GM12878 (cell line): ENCODE data around the gene CFAP52. TPM values are rescaled to one million over a fixed set of nuclear protein-coding genes. Genes with fewer than 3 reads are reported as not detected.

Experiments used
- ATAC-seq: fragments of 200-7000 bp; cut with Tn5 transposase; 3 replicates; pipeline ENCODE4 v1.9.1; 2020; ENCODE audit warnings: mild to moderate bottlenecking, moderate library complexity
- BruUV-seq: library from RNA; stranded (reverse); fragments of 400-500 nt; replicated peaks from 2 replicates; lab custom pipeline; 2021; lab: Mats Ljungman, UMichigan
- CTCF ChIA-PET: fragments of 300-600 bp; sonication (Branson Sonifier 250); formaldehyde crosslinking; extraction: SDS; loops from one replicate; lab custom pipeline; 2021; ENCODE audit warnings: inconsistent platforms; lab: Yijun Ruan, JAX
- POLR2A ChIA-PET: fragments of 350-600 bp; formaldehyde crosslinking; extraction: SDS; loops from one replicate; lab custom pipeline; 2021; ENCODE audit warnings: inconsistent platforms; lab: Charles Lee
- RAD21 ChIA-PET: fragments of 300-600 bp; sonication (Branson Sonifier 250); formaldehyde crosslinking; loops from one replicate; lab custom pipeline; 2023; ENCODE audit warnings: antibody characterized with exemption; ENCODE audit not compliant: unreplicated experiment; lab: Charles Lee
- SMC1A ChIA-PET: fragments of 300-600 bp; sonication (Branson Sonifier 250); formaldehyde crosslinking; loops from one replicate; lab custom pipeline; 2023; ENCODE audit not compliant: unreplicated experiment, uncharacterized antibody; lab: Charles Lee
- DNase-seq: peaks from one replicate; pipeline ENCODE4 v3.0.0-alpha.2; 2011; ENCODE audit warnings: low read depth, low spot score
- FAIRE-seq: peaks from 3 replicates; lab custom pipeline; 2011; peaks lifted over from hg19 to GRCh38; lab: Jason Lieb, UNC
- H2AFZ ChIP-seq: 2 replicates; pipeline ENCODE4 v1.6.0; 2011; ENCODE audit warnings: low read depth, low read length, control low read depth; ENCODE audit not compliant: control insufficient read depth
- H3K27ac ChIP-seq: 2 replicates; pipeline ENCODE4 v1.5.1; 2011; ENCODE audit warnings: control low read depth; ENCODE audit not compliant: control insufficient read depth, insufficient read depth
- H3K27me3 ChIP-seq, 2 experiments: replicated peaks in 1 of 2; 2 replicates each; pipeline versions ENCODE4 v1.6.0 to v1.6.1; 2011; ENCODE audit warnings: low read length in 1 of 2; ENCODE audit not compliant: control insufficient read depth in 2 of 2, insufficient read depth in 2 of 2
- H3K36me3 ChIP-seq, 2 experiments: 2 replicates each; pipeline ENCODE4 v1.5.1; 2011; ENCODE audit warnings: low read length in 1 of 2; ENCODE audit not compliant: control insufficient read depth in 2 of 2, insufficient read depth in 2 of 2
- H3K4me1 ChIP-seq: 2 replicates; pipeline ENCODE4 v1.6.1; 2011; ENCODE audit warnings: mild to moderate bottlenecking, low read length, moderate library complexity, mixed read lengths; ENCODE audit not compliant: control insufficient read depth, insufficient read depth
- H3K4me2 ChIP-seq: 2 replicates; pipeline ENCODE4 v1.6.0; 2011; ENCODE audit warnings: control low read depth; ENCODE audit not compliant: control insufficient read depth, insufficient read depth
- H3K4me3 ChIP-seq: fragments of 200-600 bp; sonication (generic); 2 replicates; pipeline ENCODE4 v1.5.1; 2016
- H3K79me2 ChIP-seq: 2 replicates; pipeline ENCODE4 v1.6.0; 2011; ENCODE audit warnings: low read length; ENCODE audit not compliant: control insufficient read depth, insufficient read depth
- H3K9ac ChIP-seq: 2 replicates; pipeline ENCODE4 v1.8.0; 2011; ENCODE audit warnings: low read length, control low read depth, mixed read lengths; ENCODE audit not compliant: control insufficient read depth, insufficient read depth
- H3K9me3 ChIP-seq: replicated peaks from 3 replicates; pipeline ENCODE4 v1.5.1; 2011; ENCODE audit warnings: mild to moderate bottlenecking, low read length; ENCODE audit not compliant: control insufficient read depth, insufficient read depth
- H4K20me1 ChIP-seq: 2 replicates; pipeline ENCODE4 v1.6.0; 2011; ENCODE audit not compliant: control insufficient read depth, insufficient read depth
- CHD1 ChIP-seq: IDR thresholded peaks from 2 replicates; pipeline ENCODE4 v1.6.1; 2012; ENCODE audit warnings: low read depth, low read length, improper control_type of control experiment
- DPF2 ChIP-seq: fragments of 450-650 bp; IDR thresholded peaks from 2 replicates; pipeline ENCODE4 v1.6.1; 2017; ENCODE audit warnings: mild to moderate bottlenecking
- EP300 ChIP-seq, 2 experiments: fragments of 150-350 bp in 1 of 2; IDR thresholded peaks; 2 replicates each; pipeline ENCODE4 v1.6.1; 2011 to 2012; ENCODE audit warnings: low read depth in 2 of 2, low read length in 2 of 2, borderline replicate concordance in 1 of 2, improper control_type of control experiment in 1 of 2, inconsistent platforms in 1 of 2; ENCODE audit not compliant: control insufficient read depth in 1 of 2
- JUNB ChIP-seq: IDR thresholded peaks from 2 replicates; pipeline ENCODE4 v1.6.1; 2016; ENCODE audit warnings: antibody characterized with exemption, mild to moderate bottlenecking
- MTA3 ChIP-seq: IDR thresholded peaks from 2 replicates; pipeline ENCODE4 v1.6.1; 2012; ENCODE audit warnings: low read length, inconsistent platforms, borderline replicate concordance
- MXI1 ChIP-seq: fragments of 150-350 bp; IDR thresholded peaks from 2 replicates; pipeline ENCODE4 v1.6.1; 2011; ENCODE audit warnings: low read depth, mild to moderate bottlenecking, inconsistent platforms, low read length, improper control_type of control experiment
- NFYB ChIP-seq: IDR thresholded peaks from 2 replicates; pipeline ENCODE4 v1.6.1; 2011; ENCODE audit warnings: low read depth, mild to moderate bottlenecking, low read length, improper control_type of control experiment, moderate library complexity; ENCODE audit not compliant: insufficient read depth
- NRF1 ChIP-seq: conservative IDR thresholded peaks from 2 replicates; pipeline ENCODE4 v1.6.1; 2011; ENCODE audit warnings: mild to moderate bottlenecking, low read depth, low read length, improper control_type of control experiment
- SUPT20H ChIP-seq: IDR thresholded peaks from 2 replicates; pipeline ENCODE4 v1.6.1; 2011; ENCODE audit warnings: low read depth, mild to moderate bottlenecking, low read length, moderate library complexity, borderline replicate concordance; ENCODE audit not compliant: control insufficient read depth
- TCF12 ChIP-seq: IDR thresholded peaks from 2 replicates; pipeline ENCODE4 v1.6.1; 2011; ENCODE audit warnings: low read depth, mild to moderate bottlenecking, low read length
- WGBS: methylation state at CpG from one replicate; pipeline ENCODE4 v1.1.6; 2016; ENCODE audit warnings: low lambda C conversion rate; ENCODE audit not compliant: insufficient replicate concordance, insufficient coverage; ENCODE audit errors: missing lambda C conversion rate; 5-methylcytosine and 5-hydroxymethylcytosine counted together
- in situ Hi-C: fragments of 300-500 bp; cut with MboI; formaldehyde crosslinking; loops from 9 replicates; pipeline ENCODE4 v1.14.3; 2018; ENCODE audit warnings: mixed read lengths
- intact Hi-C: fragments of 100-400 bp; cut with micrococcal nuclease; formaldehyde crosslinking; loops from one replicate; pipeline ENCODE4 v1.14.2; 2022; ENCODE audit not compliant: unreplicated experiment
- polyA plus RNA-seq, 11 experiments: library from polyadenylated mRNA; depleted of rRNA in 4 of 11; unstranded in 6 of 11; stranded (reverse) in 5 of 11; fragments of >200 nt; fragmentation: Nextera tagmentation in 4 of 11; fragmentation: Illumina TruSeq in 1 of 11; extraction: Ambion mirVana in 4 of 11; extraction: Trizol in 1 of 11; gene quantifications; 1 replicate in 1 of 11; 2 replicates in 10 of 11; pipeline versions ENCODE4 v1.2.1 to v1.2.3, GENCODE V29; 2011 to 2016; ENCODE audit warnings: inconsistent platforms in 2 of 11, missing spikeins in 2 of 11, low read depth in 1 of 11
- total RNA-seq, 4 experiments: library from RNA; depleted of rRNA in 3 of 4; stranded (reverse); fragments of >200 nt in 3 of 4; fragmentation: Illumina TruSeq in 1 of 4; extraction: Trizol in 1 of 4; gene quantifications; 2 replicates each; pipeline versions ENCODE4 v1.2.1 to v1.2.3, GENCODE V29; 2013 to 2021

The CFAP52 gene
- total and polyA plus RNA-seq, 10 of the 15 experiments (the other 5 are each of a cell fraction or from before 2014, with no cell fraction given) = 0.05 to 0.14 TPM; not detected in 8

DNA sequence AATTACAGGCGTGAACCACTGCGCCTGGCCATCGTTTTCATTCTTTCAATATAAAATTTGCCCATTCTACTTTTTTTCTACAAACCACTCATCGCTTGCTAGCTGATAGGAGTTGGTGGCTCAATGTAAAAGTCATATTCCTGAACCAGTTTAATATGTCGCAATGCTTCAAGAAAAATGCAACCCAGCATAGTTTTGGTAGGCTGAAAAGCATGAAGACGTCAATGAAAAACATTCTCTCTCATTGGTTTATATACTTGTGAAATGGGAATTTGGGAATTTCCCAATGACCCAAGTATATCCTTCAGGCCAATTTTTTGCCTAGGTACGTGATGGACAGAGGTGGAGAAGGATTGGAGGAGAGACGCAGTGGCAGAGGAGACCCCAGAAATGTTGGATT is 95.8 kb downstream of the CFAP52 start:
- ChIA-PET CTCF (no interaction called here), RAD21 (no interaction called here), POLR2A (no interaction called here), SMC1A (no interaction called here)
- no peaks in the 10 kb centered on the region for H3K36me3 ChIP-seq
- intact Hi-C loops = no loop called here
- no peak overlapping the region for H2AFZ ChIP-seq
- H3K9ac ChIP-seq = no peak overlapping the region
- H3K79me2 ChIP-seq = no peaks in the 10 kb centered on the region
- no peak for TF ChIP-seq MXI1
- no peak for TF ChIP-seq CHD1
- TF ChIP-seq NFYB = no peak
- TF ChIP-seq NRF1 = no peak
- TF ChIP-seq TCF12 = no peak
- no peak for TF ChIP-seq SUPT20H
- no peak for TF ChIP-seq MTA3
- TF ChIP-seq EP300 (IDR thresholded peaks at IDR 0.05; ENCODE audit: borderline replicate concordance in 1 of 2, control insufficient read depth in 1 of 2, low read depth in 2 of 2, low read length in 2 of 2) = no peak
- H3K4me2 ChIP-seq = no peak overlapping the region
- H3K27ac ChIP-seq = no peak overlapping the region
- in situ Hi-C loops = no loop called here
- H3K27me3 ChIP-seq = no peaks in the 10 kb centered on the region
- H3K4me1 ChIP-seq = no peaks in the 10 kb centered on the region
- H3K4me3 ChIP-seq = no peak overlapping the region
- no peak for ATAC-seq
- 24% methylated on average over 8 of the region's 8 CpGs for WGBS
- H3K9me3 ChIP-seq = no peaks in the 10 kb centered on the region
- BruUV-seq = no TSS peak
- H4K20me1 ChIP-seq = no peaks in the 10 kb centered on the region
- no peak for DNase-seq
- FAIRE-seq = no peak

DNA sequence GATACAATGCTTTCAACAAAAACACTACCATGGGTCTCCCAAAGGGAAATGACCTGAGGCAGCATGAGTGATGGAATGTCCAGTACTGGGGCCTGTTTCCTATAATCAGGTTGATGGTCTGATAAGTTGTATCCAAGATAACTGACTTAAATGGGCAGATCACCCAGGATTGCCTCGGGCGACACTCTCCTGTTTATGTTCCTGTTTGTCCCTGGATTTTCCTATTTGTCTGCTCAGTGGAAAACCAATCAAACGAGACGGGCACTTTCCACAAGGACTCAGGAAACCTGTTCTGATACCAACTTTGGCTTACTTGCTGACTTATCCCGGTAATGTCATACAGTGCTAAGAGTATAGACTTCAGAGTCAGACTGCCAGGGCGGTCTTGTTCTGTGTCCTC is 96.2 kb downstream of the CFAP52 start:
- ATAC-seq = no peak
- Histone ChIP-seq H3K9ac (no peak overlapping the region), H3K79me2 (no peaks in the 10 kb centered on the region), H3K27ac (no peak overlapping the region), H2AFZ (no peak overlapping the region), H3K27me3 (no peaks in the 10 kb centered on the region), H3K4me1 (no peaks in the 10 kb centered on the region), H3K36me3 (no peaks in the 10 kb centered on the region), H3K4me3 (no peak overlapping the region)
- in situ Hi-C loops = no loop called here
- ChIA-PET RAD21 (no interaction called here), POLR2A (no interaction called here)
- DNase-seq = no peak
- TF ChIP-seq DPF2 (no peak), JUNB (no peak)
- TF ChIP-seq, all 136 proteins: peak for 0
- ChIA-PET CTCF (no interaction called here), SMC1A (no interaction called here)
- Histone ChIP-seq H3K9me3 (no peaks in the 10 kb centered on the region), H4K20me1 (no peaks in the 10 kb centered on the region), H3K4me2 (no peak overlapping the region)
- intact Hi-C loops = no loop called here
- BruUV-seq = no TSS peak
- FAIRE-seq = no peak
- 20% methylated on average over 6 of the region's 6 CpGs for WGBS
